ENCODE results near the gene TNFRSF19.
"Not testable (repeated sequence)": the region's sequence is repeated elsewhere in the genome, so short reads cannot be mapped to it uniquely, and the experiment has no call there.

TNFRSF19 gene

DNA sequence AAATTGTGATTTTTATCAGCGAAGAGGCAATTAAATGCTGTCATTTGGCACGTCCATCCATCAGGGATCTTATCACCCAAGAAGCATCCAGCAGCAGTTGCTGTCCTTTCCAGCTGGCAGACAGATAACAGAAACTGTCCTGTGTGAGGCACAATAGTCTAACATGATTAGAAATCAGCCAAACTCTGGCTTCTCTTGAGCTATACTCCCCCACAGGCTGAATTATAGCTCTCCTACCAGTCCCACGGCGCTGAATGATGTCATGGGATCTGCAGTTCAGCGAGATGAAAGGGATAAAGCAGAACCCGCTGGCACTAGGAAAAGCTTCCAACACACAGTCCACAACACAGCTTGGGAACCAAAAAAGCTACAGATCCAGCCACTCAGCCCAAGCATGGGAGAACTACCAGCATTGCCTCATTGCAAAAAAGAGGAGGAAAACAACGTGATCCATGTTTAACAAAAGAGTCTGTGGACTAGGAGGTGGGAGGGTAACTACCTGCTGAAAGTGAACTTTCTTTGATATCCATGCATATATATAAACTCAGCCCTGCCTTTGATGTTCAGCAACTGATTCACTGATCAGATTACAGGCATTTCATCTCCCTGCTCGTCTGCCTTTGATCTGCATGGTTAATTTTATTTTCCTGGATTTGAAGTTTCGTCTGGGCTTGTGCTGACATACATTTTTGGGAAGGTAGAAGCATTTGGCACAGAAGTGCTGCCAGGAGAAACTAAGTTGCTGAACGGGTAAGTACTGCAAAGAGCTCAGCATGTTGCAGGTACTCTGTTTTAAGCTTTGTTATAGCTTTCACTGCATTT, at the start of gene TNFRSF19:
Gene TNFRSF19 (plus strand): TSS at position 314 of the 822 bp plus-strand sequence. CDS start 19,772 bp downstream, outside the sequence.
- DNase-seq (ENCODE audit: low read depth): peak; percentile 95

DNA sequence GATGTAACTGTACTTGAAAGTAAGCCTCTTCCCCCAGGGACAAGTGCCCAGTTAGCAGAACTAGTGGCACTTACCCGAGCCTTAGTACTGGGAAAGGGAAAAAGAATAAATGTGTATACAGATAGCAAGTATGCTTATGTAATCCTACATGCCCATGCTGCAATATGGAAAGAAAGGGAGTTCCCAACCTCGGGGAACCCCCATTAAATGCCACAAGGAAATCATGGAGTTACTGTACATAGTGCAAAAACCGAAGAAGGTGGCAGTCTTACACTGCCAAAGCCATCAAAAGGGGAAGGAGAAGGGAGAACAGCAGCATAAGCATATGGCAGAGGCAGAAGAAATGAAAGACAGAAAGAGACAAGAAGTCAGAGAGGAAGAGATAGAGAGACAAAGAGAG, 40.3 kb upstream of the TNFRSF19 start:
- DNase-seq (ENCODE audit: low read depth): not testable (repeated sequence)

GRCh38 chr13:23531446-23531845, 38.8 kb upstream of the TNFRSF19 start:
- no peak for DNase-seq (ENCODE audit: low read depth)

GRCh38 chr13:23534090-23534489, 36.1 kb upstream of the TNFRSF19 start:
- DNase-seq (ENCODE audit: low read depth): no peak

GRCh38 chr13:23541221-23541824, 28.9 kb upstream of the TNFRSF19 start:
- DNase-seq (ENCODE audit: low read depth): peak; percentile 44

GRCh38 chr13:23544668-23545067, 25.5 kb upstream of the TNFRSF19 start:
- DNase-seq (ENCODE audit: low read depth): no peak

GRCh38 chr13:23547000-23547590, 23.1 kb upstream of the TNFRSF19 start:
- DNase-seq (ENCODE audit: low read depth): peak; percentile 39

DNA sequence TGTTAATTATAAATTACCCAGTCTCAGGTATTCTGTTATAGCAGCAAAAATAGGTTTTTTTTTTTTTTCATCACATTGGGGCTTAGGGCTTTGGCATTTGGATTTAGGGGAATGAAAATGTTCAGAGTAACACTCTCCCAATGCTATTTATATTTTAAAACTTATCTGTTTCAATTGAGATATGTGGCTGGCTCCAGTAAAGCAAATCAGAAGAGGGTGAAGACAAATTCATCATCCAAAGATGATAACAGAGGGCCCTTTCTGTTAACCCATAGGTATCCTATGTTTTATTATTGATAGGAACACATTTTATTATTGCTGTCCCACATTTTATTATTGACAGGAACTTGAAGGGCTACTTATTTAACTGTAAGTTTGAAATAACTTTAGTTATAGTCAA, 20.5 kb upstream of the TNFRSF19 start:
- no peak for DNase-seq (ENCODE audit: low read depth)

GRCh38 chr13:23550163-23550562, 20.0 kb upstream of the TNFRSF19 start:
- no peak for DNase-seq (ENCODE audit: low read depth)

DNA sequence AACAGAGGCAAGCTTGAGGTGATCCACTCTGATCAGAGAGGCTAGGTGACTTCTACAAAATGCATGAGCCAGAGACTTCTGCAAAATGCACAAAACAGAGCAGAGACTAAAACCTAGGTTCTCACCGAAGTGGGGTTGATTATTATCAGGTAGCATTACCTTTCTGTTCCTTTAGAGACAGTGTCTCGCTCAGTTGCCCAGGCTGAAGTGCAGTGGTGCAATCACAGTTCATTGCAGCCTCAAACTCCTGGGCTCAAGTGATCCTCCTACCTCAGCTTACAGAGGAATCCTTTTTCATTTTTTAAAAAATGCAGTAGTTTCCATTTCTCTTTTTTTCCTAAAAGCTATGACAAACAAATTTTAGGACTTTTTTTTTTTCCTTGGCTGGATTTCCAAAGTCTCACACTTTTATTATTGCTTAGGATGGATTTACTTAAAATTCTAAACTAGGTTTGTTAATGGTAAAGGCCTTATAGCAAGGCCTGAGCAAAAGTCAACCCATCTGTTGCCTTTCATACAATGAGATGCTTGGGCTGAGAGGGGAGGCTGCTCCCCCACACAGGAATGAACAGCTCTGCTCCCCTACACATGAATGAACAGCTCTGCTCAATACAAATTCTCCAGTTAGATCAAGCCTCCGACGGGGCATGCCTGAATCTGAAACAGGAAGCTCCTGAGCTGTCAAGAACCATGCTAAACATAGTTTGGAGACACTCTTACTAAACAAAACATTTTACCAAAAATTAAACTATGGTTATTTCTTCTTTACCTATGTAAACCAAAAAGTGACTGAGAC, 18.8 kb upstream of the TNFRSF19 start:
- no peak for DNase-seq (ENCODE audit: low read depth)

DNA sequence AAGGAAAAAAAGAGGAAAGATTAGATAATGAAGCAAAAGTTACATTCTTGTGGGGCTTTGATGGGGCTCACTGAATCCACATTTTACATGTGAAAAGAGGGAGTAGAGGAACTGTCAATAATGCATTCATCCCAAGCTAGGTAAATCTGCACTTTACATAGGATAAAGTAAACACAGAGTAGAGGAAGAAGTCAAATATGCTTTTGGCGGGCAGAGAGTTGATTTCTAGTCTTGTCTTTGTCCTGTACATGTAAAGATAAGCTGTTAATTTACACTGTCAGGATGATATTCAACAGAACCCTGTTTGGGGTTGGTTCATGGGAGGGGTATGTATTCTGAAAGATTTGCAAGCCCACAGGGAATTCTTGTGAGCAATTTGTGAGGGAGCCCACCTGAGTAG, 18.0 kb upstream of the TNFRSF19 start:
- DNase-seq (ENCODE audit: low read depth): no peak

DNA sequence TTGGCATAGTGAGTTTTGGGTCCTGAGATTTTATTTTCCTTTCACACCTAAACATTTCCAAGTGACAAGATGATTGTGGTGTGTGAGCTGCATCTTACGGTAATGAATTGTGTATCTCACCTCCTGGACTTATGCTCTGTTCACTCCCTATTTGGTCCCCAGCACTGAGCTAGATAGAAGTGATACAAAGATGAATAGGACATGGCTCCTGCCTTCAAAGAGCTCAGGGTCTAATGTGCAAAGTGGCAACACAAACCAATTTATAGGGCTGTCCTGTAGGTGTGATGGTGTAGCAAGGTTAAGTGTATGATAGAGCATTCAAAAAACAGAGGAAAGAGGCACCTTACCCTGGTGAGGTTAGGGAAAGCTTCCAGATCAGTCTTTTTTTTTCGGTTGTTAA, 17.6 kb upstream of the TNFRSF19 start:
- DNase-seq (ENCODE audit: low read depth): no peak

DNA sequence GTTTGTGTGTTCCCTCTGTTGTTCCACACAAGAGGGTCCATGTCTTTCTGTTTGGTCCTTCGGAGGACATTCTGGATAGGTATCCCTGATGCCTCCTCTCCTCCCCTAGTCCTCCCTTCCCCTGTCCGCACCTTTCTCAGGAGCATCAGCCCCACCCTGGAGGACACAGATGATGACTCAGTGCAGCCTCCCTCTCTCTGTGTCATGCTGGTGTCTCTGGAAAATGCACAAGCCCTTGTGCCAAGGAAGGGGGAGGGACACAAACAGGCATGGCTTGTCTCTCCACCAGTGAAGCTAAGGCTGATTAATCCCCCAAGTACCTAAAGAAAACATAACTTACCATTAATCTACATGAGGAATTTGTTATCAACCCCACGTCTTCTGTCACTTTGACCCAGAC, 16.2 kb upstream of the TNFRSF19 start:
- DNase-seq (ENCODE audit: low read depth): peak; percentile 38

GRCh38 chr13:23557043-23557442, 13.2 kb upstream of the TNFRSF19 start:
- DNase-seq (ENCODE audit: low read depth): no peak

DNA sequence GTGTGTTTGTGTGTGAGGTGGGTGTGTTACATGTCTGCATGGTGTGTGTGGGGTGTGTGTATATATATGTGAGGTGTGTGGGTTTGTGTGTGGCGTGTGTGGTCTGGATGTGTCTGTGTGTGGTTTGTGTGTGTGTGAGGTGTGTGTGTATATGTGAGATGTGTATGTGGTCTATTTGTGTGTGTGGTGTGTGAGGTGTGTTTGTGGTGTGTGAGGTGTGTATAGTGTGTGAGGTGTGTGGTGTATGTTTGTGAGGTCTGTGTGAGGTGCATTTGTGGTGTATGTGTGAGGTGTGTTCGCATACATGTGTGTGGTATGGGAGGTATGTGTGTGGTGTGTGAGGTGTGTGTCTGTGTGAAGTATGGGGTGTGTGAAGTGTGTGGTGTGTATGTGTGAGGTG, 12.5 kb upstream of the TNFRSF19 start:
- no peak for DNase-seq (ENCODE audit: low read depth)

- peak; percentile 87 for DNase-seq (ENCODE audit: low read depth)
These were observed 11.3 kb upstream of the TNFRSF19 start for GRCh38 chr13:23558675-23559536.

DNA sequence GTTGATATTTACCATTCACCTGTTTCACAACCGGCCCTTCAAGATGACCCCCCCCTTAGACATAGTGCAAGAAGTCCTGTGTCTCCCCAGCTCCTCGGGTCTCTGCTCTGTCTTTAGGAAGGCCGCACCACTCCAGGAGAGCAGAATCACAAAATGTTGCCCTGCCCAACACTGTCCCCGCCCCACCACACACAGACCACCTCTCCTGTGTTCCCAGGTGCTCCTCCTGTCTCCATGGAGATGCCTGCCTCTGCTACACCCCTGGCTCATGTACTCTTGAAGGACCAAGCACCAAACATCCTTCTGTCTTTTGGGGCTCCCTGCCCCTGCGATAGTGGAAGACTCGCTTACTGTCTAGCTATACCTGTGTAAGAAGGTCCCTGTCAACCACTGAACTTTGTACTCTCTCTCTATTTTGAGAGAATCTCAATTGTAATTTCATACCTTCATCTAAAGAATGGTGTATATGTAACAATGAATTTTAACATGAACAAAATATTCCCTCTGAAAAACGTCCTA, 9.6 kb upstream of the TNFRSF19 start:
- no peak for DNase-seq (ENCODE audit: low read depth)

DNA sequence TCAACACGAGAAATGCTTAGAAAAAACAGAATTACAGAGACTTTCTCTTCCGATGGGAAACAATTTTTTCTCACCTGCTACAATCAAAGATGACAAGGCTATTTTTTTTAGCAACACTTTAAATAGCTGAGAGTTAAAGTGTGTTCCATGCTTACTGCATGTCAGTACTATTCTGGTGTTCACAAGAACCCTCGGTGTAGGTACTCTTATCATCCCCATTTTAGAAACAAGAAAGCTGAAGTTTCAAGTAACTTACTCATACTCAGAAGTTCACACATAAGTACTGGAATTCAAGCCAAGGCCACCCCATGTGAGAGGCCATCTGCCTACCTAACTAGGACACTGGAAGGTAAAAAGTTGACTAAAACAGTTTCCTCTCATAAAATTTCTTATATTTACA, 9.0 kb upstream of the TNFRSF19 start:
- no peak for DNase-seq (ENCODE audit: low read depth)

DNA sequence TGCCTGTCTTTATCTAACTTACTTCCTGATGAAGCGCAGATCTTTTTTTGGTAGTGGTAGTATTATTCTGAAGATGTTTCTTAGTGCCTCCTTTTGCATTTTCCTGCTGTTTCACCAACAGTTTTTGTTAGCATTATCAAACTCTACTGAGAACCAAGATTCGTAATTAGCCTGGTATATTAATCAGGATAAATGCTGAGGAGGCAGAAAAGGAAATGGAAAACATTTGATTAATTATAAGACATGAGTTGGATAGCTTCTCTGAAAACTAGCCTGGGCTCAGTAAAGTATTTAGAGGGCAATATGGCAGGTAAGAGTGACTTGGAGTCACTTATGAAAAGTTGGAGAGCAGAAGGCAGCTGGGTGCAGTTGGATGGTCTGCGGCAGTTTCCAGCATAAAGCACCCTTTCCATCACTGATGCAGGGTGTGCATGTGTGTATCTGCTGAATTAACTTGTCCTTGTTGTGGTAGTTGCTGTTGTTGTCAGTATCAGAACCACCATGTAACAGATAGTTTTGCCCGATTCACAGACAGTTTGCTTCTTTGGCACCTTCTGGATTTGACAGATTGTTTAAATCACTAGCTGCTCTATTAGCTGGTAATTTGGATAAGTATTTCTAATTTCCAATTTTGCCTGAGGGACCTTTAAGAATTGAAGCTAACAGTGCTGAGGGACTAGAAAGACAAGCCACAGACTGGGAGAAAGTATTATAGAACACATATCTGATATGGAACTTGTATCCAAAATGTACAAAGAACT, 6.9 kb upstream of the TNFRSF19 start:
- no peak for DNase-seq (ENCODE audit: low read depth)

- DNase-seq (ENCODE audit: low read depth): no peak
These were observed 2.2 kb upstream of the TNFRSF19 start for GRCh38 chr13:23567906-23568460.
